CD14-positive monocyte (primary cell): Measurements from ENCODE around the gene ITK. TPM values are rescaled to one million over a fixed set of nuclear protein-coding genes. Genes with fewer than 3 reads are reported as not detected.
A peak's percentile ranks its signal among the peaks of the same experiment; 100 is the strongest.
"Not testable (repeated sequence)": the region's sequence is repeated elsewhere in the genome, so short reads cannot be mapped to it uniquely, and the experiment has no call there.

Source experiments
- DNase-seq, 3 donors: peaks; one replicate each; pipeline ENCODE4 v3.0.0-alpha.2; 2011 to 2022
- H2AFZ ChIP-seq: 2 replicates; pipeline ENCODE4 v1.6.0; 2012; ENCODE audit warnings: mild to moderate bottlenecking, low read depth, low read length, inconsistent platforms; ENCODE audit not compliant: insufficient read depth, poor library complexity, severe bottlenecking
- H3K27ac ChIP-seq, 2 donors: 1 replicate in 1 of 2; 2 replicates in 1 of 2; pipeline ENCODE4 v1.5.1; 2012 to 2013; ENCODE audit warnings: low read length in 2 of 2, control low read depth in 1 of 2, inconsistent platforms in 1 of 2, low read depth in 1 of 2, mild to moderate bottlenecking in 1 of 2
- H3K27me3 ChIP-seq, 2 donors: one replicate each; pipeline versions ENCODE4 v1.6.0 to v1.6.1; 2011 to 2013; ENCODE audit warnings: low read length in 2 of 2; ENCODE audit not compliant: control insufficient read depth in 2 of 2, insufficient read depth in 2 of 2
- H3K36me3 ChIP-seq, 2 donors: replicated peaks in 1 of 2; 1 replicate in 1 of 2; 2 replicates in 1 of 2; pipeline versions ENCODE4 v1.5.1 to v1.6.1; 2012 to 2013; ENCODE audit warnings: low read length in 2 of 2, control low read depth in 1 of 2, inconsistent platforms in 1 of 2, mild to moderate bottlenecking in 1 of 2; ENCODE audit not compliant: insufficient read depth in 2 of 2, control insufficient read depth in 1 of 2
- H3K4me1 ChIP-seq, 2 donors: 1 replicate in 1 of 2; 2 replicates in 1 of 2; pipeline versions ENCODE4 v1.5.1 to v1.6.1; 2012 to 2013; ENCODE audit warnings: low read length in 2 of 2, control low read depth in 1 of 2, inconsistent platforms in 1 of 2, mild to moderate bottlenecking in 1 of 2, moderate library complexity in 1 of 2; ENCODE audit not compliant: insufficient read depth in 2 of 2, control insufficient read depth in 1 of 2
- H3K4me2 ChIP-seq: replicated peaks from 2 replicates; pipeline ENCODE3; 2012; ENCODE audit warnings: low read length, moderate library complexity, mild to moderate bottlenecking; ENCODE audit not compliant: poor library complexity, severe bottlenecking; ENCODE audit errors: extremely low read depth
- H3K4me3 ChIP-seq, 3 experiments: fragments of 200-600 bp in 1 of 3; sonication (generic) in 1 of 3; replicated peaks in 1 of 3; 1 replicate in 2 of 3; 2 replicates in 1 of 3; pipeline ENCODE4 v1.5.1; 2011 to 2013; ENCODE audit warnings: low read length in 3 of 3, mild to moderate bottlenecking in 3 of 3, control low read depth in 2 of 3, low read depth in 2 of 3, inconsistent platforms in 1 of 3, moderate library complexity in 1 of 3
- H3K79me2 ChIP-seq: 2 replicates; pipeline ENCODE4 v1.6.0; 2012; ENCODE audit warnings: mild to moderate bottlenecking, control low read depth, inconsistent platforms, low read length, moderate library complexity; ENCODE audit not compliant: insufficient read depth
- H3K9ac ChIP-seq: 2 replicates; pipeline ENCODE4 v1.6.0; 2017; ENCODE audit warnings: low read length, mild to moderate bottlenecking; ENCODE audit not compliant: insufficient read depth, poor library complexity, severe bottlenecking
- H3K9me3 ChIP-seq, 2 donors: replicated peaks in 1 of 2; 1 replicate in 1 of 2; 2 replicates in 1 of 2; pipeline versions ENCODE4 v1.5.1 to v1.6.1; 2012 to 2013; ENCODE audit warnings: low read length in 2 of 2, control low read depth in 1 of 2; ENCODE audit not compliant: control insufficient read depth in 1 of 2, insufficient read depth in 1 of 2
- H4K20me1 ChIP-seq: 2 replicates; pipeline ENCODE4 v1.6.0; 2012; ENCODE audit warnings: mild to moderate bottlenecking, low read length, control low read depth, moderate library complexity; ENCODE audit not compliant: insufficient read depth
- H3K27ac Mint-ChIP-seq, 7 donors: one replicate each; pipeline ENCODE4 v1.8.0; 2020; ENCODE audit warnings: mild to moderate bottlenecking in 7 of 7, mixed read lengths in 7 of 7, moderate library complexity in 6 of 7, inconsistent platforms in 2 of 7
- H3K27me3 Mint-ChIP-seq, 3 donors: one replicate each; pipeline ENCODE4 v1.8.0; 2021 to 2022; ENCODE audit warnings: low read depth in 3 of 3, mild to moderate bottlenecking in 3 of 3, mixed read lengths in 3 of 3, moderate library complexity in 3 of 3, inconsistent platforms in 1 of 3
- H3K36me3 Mint-ChIP-seq, 2 donors: one replicate each; pipeline ENCODE4 v1.8.0; 2020; ENCODE audit warnings: mixed read lengths in 2 of 2, inconsistent platforms in 1 of 2, mild to moderate bottlenecking in 1 of 2
- H3K4me1 Mint-ChIP-seq: one replicate; pipeline ENCODE4 v1.8.0; 2020; ENCODE audit warnings: mild to moderate bottlenecking, mixed read lengths
- H3K4me3 Mint-ChIP-seq, 2 donors: one replicate each; pipeline ENCODE4 v1.8.0; 2020; ENCODE audit warnings: mild to moderate bottlenecking in 2 of 2, mixed read lengths in 2 of 2, moderate library complexity in 1 of 2
- H3K9me3 Mint-ChIP-seq, 7 donors: one replicate each; pipeline ENCODE4 v1.8.0; 2020 to 2022; ENCODE audit warnings: mixed read lengths in 7 of 7, mild to moderate bottlenecking in 6 of 7, moderate library complexity in 6 of 7, inconsistent platforms in 2 of 7
- WGBS: methylation state at CpG from one replicate; pipeline ENCODE4 v1.1.5; 2013; ENCODE audit warnings: missing lambda C conversion rate; ENCODE audit not compliant: insufficient coverage; 5-methylcytosine and 5-hydroxymethylcytosine counted together
- intact Hi-C, 2 donors: fragments of 100-400 bp; cut with micrococcal nuclease; formaldehyde crosslinking; loops; one replicate each; pipeline versions ENCODE4 v1.15.0 to v1.15.1; 2023
- polyA plus RNA-seq, 3 donors: library from polyadenylated mRNA; depleted of rRNA in 1 of 3; unstranded in 2 of 3; stranded (reverse) in 1 of 3; fragments of 300-500 nt in 2 of 3; fragments of >200 nt in 1 of 3; fragmentation: Illumina TruSeq in 2 of 3; gene quantifications; 1 replicate in 2 of 3; 2 replicates in 1 of 3; pipeline ENCODE4 v1.2.3, GENCODE V29; 2012 to 2021
- TF ChIP-seq, protein P1 (sequence below): fragments of 200-600 bp; IDR thresholded peaks from one replicate; pipeline ENCODE4 v1.8.0; 2022; ENCODE audit warnings: antibody characterized with exemption, mild to moderate bottlenecking

Gene ITK
- polyA plus RNA-seq, 3 donors = 0.03 to 0.60 (median 0.39) TPM

DNA sequence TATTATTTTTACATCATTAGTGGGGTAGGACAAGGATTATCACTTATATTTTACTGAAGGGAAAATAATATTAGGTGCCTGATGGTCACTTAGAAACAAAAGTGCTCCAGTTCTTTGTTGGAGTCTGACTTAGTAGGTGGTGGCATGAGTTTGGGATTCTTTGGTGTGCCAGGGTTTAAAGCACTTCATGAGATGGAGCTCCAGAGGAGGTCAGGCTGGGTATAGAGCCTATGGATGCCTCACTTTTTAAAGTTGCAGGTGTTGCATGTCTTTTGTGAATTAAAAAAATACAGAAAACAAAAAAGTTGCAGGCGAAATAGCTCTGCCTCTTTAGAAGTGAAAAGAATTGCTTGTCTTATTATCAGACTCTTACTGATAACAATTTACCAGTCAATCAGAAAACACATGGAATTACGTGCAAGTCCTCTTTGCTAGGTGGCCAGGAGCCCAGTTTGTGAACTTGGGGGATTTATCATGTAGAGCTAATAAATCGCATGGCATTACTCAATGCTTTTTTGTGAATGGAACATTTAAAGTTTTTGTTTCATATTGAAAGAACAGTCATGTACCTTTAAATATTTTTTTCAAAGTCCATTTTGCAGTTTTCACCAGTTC, 1.6 kb downstream of the ITK start:
- no peak overlapping the region for H2AFZ ChIP-seq

DNA sequence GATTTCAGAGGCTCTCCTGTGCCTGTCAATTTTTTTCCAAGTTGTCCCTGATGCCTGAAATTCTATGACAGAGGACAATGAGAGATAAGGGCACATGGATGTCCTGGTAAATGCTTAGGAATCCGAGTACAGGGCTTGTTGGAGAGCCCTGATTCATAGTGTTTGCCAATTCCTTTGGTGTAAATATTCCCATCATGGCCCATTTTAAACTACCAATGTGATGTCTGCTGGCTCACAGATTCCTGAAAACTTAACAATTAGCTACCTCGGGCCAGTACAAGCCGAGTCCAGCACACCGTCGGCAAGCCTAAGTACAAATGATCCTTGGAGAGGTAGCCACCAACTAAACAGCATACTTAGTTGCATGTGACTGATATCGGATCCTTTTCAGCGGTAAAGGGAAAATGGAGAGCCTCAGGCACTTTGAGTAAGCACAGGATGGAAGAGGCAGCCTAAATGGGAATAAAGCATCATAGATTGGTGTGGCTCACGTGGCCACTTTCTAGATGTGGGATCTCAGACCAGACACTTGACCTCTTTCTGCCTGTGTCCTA, 3.6 kb downstream of the ITK start:
- no peak overlapping the region for H3K4me3 Mint-ChIP-seq
- no peak for DNase-seq
- TF ChIP-seq, protein P1, sequence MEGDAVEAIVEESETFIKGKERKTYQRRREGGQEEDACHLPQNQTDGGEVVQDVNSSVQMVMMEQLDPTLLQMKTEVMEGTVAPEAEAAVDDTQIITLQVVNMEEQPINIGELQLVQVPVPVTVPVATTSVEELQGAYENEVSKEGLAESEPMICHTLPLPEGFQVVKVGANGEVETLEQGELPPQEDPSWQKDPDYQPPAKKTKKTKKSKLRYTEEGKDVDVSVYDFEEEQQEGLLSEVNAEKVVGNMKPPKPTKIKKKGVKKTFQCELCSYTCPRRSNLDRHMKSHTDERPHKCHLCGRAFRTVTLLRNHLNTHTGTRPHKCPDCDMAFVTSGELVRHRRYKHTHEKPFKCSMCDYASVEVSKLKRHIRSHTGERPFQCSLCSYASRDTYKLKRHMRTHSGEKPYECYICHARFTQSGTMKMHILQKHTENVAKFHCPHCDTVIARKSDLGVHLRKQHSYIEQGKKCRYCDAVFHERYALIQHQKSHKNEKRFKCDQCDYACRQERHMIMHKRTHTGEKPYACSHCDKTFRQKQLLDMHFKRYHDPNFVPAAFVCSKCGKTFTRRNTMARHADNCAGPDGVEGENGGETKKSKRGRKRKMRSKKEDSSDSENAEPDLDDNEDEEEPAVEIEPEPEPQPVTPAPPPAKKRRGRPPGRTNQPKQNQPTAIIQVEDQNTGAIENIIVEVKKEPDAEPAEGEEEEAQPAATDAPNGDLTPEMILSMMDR = no peak
- no peaks in the 10 kb centered on the region for H3K36me3 Mint-ChIP-seq
- H3K9ac ChIP-seq = no peak overlapping the region
- peaks cover 0 to 3% of the 10 kb centered on the region in 2 donors for H3K27me3 ChIP-seq
- H3K4me1 ChIP-seq = no peaks in the 10 kb centered on the region
- no peaks in the 10 kb centered on the region for H3K79me2 ChIP-seq
- intact Hi-C loops = no loop called here
- no peaks in the 10 kb centered on the region for H3K36me3 ChIP-seq
- peaks cover 2 to 15% (median 11%) of the 10 kb centered on the region in 3 donors for H3K27me3 Mint-ChIP-seq
- no peak overlapping the region for H3K4me3 ChIP-seq
- no peaks in the 10 kb centered on the region for H3K9me3 Mint-ChIP-seq
- H3K9me3 ChIP-seq = no peaks in the 10 kb centered on the region
- H4K20me1 ChIP-seq = no peaks in the 10 kb centered on the region
- no peak overlapping the region for H3K27ac ChIP-seq
- H3K4me1 Mint-ChIP-seq = no peaks in the 10 kb centered on the region
- H3K27ac Mint-ChIP-seq = peak overlapping the region in 1 of 7 donors; percentile 15
- H3K4me2 ChIP-seq = no peak overlapping the region
- H2AFZ ChIP-seq = no peak overlapping the region
- 100% methylated on average over 5 of the region's 8 CpGs for WGBS

More for the DNA sequence above, 1.6 kb downstream of the ITK start:
- Mint-ChIP-seq H3K4me1 (no peaks in the 10 kb centered on the region), H3K27ac (no peak overlapping the region), H3K4me3 (peak overlapping the region in 1 of 2 donors; percentile 13), H3K27me3 (peaks cover 5 to 13% (median 9%) of the 10 kb centered on the region in 3 donors), H3K36me3 (no peaks in the 10 kb centered on the region), H3K9me3 (peaks cover 0 to 3% (median 0%) of the 10 kb centered on the region in 7 donors)
- no peaks in the 10 kb centered on the region for H3K4me1 ChIP-seq
- no peak for DNase-seq
- H3K27me3 ChIP-seq = peaks cover 0 to 3% of the 10 kb centered on the region in 2 donors
- no CpG with 5 or more reads among the region's 3 CpGs for WGBS
- H3K79me2 ChIP-seq = no peaks in the 10 kb centered on the region
- H3K36me3 ChIP-seq = no peaks in the 10 kb centered on the region
- H4K20me1 ChIP-seq = no peaks in the 10 kb centered on the region
- H3K9ac ChIP-seq = no peak overlapping the region
- TF ChIP-seq, protein P1 = no peak
- H3K27ac ChIP-seq = no peak overlapping the region
- no peak overlapping the region for H3K4me3 ChIP-seq
- H3K4me2 ChIP-seq = no peak overlapping the region
- H3K9me3 ChIP-seq = no peaks in the 10 kb centered on the region
- intact Hi-C loops = no loop called here

DNA sequence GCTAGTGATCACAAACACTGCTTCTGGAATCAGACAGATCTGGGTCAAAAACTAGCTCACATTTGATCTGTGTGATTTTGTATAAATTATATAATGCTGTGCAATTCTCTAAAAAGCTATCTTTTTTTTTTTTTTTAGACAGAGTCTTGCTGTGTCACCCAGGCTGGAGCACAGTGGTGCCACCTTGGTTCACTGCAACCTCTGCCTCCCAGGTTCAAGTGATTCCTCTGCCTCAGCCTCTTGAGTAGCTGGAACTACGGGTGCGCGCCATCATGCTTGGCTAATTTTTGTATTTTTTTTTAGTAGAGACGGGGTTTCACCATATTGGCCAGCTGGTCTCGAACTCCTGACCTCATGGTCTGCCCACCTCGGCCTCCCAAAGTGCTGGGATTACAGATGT, 4.5 kb downstream of the ITK start:
- H3K79me2 ChIP-seq, H3K27ac Mint-ChIP-seq, intact Hi-C loops: not testable (repeated sequence)

More for the DNA sequence above, 4.5 kb downstream of the ITK start:
- not testable (repeated sequence) for H3K4me1 Mint-ChIP-seq, DNase-seq, H2AFZ ChIP-seq, H3K36me3 Mint-ChIP-seq, H3K9ac ChIP-seq, H3K4me3 Mint-ChIP-seq, H3K27me3 ChIP-seq, H4K20me1 ChIP-seq, H3K4me1 ChIP-seq, H3K36me3 ChIP-seq, H3K4me2 ChIP-seq, H3K9me3 ChIP-seq, H3K4me3 ChIP-seq, H3K9me3 Mint-ChIP-seq, H3K27ac ChIP-seq
- peaks cover 2 to 15% (median 11%) of the 10 kb centered on the region in 3 donors for H3K27me3 Mint-ChIP-seq
- WGBS = 100% methylated on average over 6 of the region's 6 CpGs
